Lung (tissue), 12 donors: ENCODE measurements around the gene DNAJC6. TPM values are rescaled to one million over a fixed set of nuclear protein-coding genes. Genes with fewer than 3 reads are reported as not detected.

Experiments
- ATAC-seq: fragments of 200-7000 bp; cut with Tn5 transposase; one replicate; pipeline ENCODE4 v1.9.1; 2020; ENCODE audit warnings: moderate number of reproducible peaks; ENCODE audit not compliant: insufficient read depth, low FRiP score
- DNase-seq, 3 donors: peaks; one replicate each; pipeline ENCODE4 v3.0.0-alpha.2; 2013 to 2017
- H3K27ac ChIP-seq, 2 donors: one replicate each; pipeline ENCODE4 v1.5.1; 2013; ENCODE audit warnings: mild to moderate bottlenecking in 2 of 2, moderate library complexity in 2 of 2, control low read depth in 1 of 2, inconsistent platforms in 1 of 2, low read depth in 1 of 2, low read length in 1 of 2
- H3K27me3 ChIP-seq, 3 donors: one replicate each; pipeline ENCODE4 v1.5.1; 2013; ENCODE audit warnings: low read length in 2 of 3; ENCODE audit not compliant: control insufficient read depth in 3 of 3, insufficient read depth in 3 of 3
- H3K36me3 ChIP-seq, 4 donors: one replicate each; pipeline ENCODE4 v1.5.1; 2013; ENCODE audit warnings: low read length in 4 of 4, mild to moderate bottlenecking in 1 of 4, moderate library complexity in 1 of 4; ENCODE audit not compliant: control insufficient read depth in 4 of 4, insufficient read depth in 4 of 4
- H3K4me1 ChIP-seq, 5 donors: one replicate each; pipeline ENCODE4 v1.5.1; 2013; ENCODE audit warnings: low read length in 5 of 5, mild to moderate bottlenecking in 2 of 5, moderate library complexity in 1 of 5; ENCODE audit not compliant: control insufficient read depth in 5 of 5, insufficient read depth in 5 of 5
- H3K4me3 ChIP-seq: one replicate; pipeline ENCODE4 v1.5.1; 2013; ENCODE audit warnings: mild to moderate bottlenecking, control low read depth, moderate library complexity
- H3K9ac ChIP-seq, 2 donors: one replicate each; pipeline ENCODE4 v1.5.1; 2013; ENCODE audit warnings: low read length in 2 of 2, control low read depth in 1 of 2; ENCODE audit not compliant: insufficient read depth in 1 of 2
- H3K9me3 ChIP-seq, 4 donors: one replicate each; pipeline ENCODE4 v1.5.1; 2013; ENCODE audit warnings: low read length in 3 of 4, mild to moderate bottlenecking in 1 of 4, moderate library complexity in 1 of 4; ENCODE audit not compliant: control insufficient read depth in 4 of 4, insufficient read depth in 3 of 4
- WGBS, 2 donors: extraction: QIAGEN DNeasy Blood & Tissue Kit; methylation state at CpG; one replicate each; pipeline ENCODE4 v1.1.7; 2013; 5-methylcytosine and 5-hydroxymethylcytosine counted together
- polyA plus RNA-seq, 2 donors: library from polyadenylated mRNA; stranded (reverse); fragments of 200-250 nt; gene quantifications; one replicate each; pipeline ENCODE4 v1.2.1, GENCODE V29; 2013
- total RNA-seq, 2 donors: library from RNA; depleted of rRNA in 1 of 2; stranded (reverse); fragments of >200 nt in 1 of 2; gene quantifications; one replicate each; pipeline ENCODE4 v1.2.1, GENCODE V29; 2014 to 2021
- TF ChIP-seq, protein P1 (sequence below): IDR thresholded peaks from 2 replicates; pipeline ENCODE4 v1.5.1; 2012; ENCODE audit warnings: mild to moderate bottlenecking; ENCODE audit errors: control extremely low read depth, extremely low read depth
- donor health status: control.
- donor health status: control.
- donor health status: Bipolar disorder and iron deficiency.
- donor health status: healthy.
- donor health status: DM: yes; HTN: yes; CAD: no.

Gene DNAJC6
- total and polyA plus RNA-seq, 4 donors: 0.96 to 5.0 (median 3.0) TPM

DNA sequence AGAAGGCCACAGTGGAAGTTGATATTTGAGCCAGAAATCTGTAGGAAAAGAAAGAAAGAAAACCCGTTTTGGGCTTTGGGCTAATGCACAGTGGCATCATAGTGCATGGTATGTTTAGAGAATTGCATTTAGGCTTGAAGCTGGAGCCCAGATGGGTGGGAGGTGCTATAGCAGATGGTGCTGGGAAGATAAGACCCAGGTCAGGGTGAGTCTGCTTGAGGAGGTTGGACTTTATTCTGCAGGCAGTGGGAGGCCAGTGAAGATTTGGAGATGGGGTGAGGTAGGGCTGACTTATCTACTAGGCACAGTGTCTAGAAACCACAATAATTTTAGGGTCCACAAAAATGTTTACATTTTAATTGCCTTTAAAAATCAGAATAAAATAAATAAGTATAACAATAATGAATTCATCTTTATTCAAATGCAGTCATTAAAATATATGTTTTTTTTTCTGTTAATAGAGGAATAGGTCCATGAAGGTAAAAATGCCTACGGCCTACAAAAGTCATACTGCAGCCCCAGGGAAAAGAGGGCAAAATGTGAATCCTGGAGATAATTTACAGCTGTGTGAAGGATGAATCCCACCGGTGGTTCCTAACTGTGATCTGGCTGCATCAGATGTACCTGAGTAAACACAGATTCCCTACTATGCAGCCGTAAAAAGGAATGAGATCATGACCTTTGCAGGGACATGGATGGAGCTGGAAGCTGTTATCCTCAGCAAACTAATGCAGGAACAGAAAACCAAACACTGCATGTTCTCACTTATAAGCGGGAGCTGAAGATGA is 8.7 kb downstream of the DNAJC6 start:
- 87 to 89% methylated on average over 5 of the region's 5 CpGs for WGBS, 2 donors
- TF ChIP-seq, protein P1, sequence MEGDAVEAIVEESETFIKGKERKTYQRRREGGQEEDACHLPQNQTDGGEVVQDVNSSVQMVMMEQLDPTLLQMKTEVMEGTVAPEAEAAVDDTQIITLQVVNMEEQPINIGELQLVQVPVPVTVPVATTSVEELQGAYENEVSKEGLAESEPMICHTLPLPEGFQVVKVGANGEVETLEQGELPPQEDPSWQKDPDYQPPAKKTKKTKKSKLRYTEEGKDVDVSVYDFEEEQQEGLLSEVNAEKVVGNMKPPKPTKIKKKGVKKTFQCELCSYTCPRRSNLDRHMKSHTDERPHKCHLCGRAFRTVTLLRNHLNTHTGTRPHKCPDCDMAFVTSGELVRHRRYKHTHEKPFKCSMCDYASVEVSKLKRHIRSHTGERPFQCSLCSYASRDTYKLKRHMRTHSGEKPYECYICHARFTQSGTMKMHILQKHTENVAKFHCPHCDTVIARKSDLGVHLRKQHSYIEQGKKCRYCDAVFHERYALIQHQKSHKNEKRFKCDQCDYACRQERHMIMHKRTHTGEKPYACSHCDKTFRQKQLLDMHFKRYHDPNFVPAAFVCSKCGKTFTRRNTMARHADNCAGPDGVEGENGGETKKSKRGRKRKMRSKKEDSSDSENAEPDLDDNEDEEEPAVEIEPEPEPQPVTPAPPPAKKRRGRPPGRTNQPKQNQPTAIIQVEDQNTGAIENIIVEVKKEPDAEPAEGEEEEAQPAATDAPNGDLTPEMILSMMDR: no peak
- Histone ChIP-seq H3K36me3 (no peaks in the 10 kb centered on the region), H3K4me3 (no peak overlapping the region), H3K9ac (no peak overlapping the region), H3K9me3 (no peaks in the 10 kb centered on the region), H3K27me3 (peaks cover 0 to 4% (median 0%) of the 10 kb centered on the region in 3 donors), H3K4me1 (no peaks in the 10 kb centered on the region), H3K27ac (no peak overlapping the region)
- DNase-seq (no peak), ATAC-seq (no peak)

DNA sequence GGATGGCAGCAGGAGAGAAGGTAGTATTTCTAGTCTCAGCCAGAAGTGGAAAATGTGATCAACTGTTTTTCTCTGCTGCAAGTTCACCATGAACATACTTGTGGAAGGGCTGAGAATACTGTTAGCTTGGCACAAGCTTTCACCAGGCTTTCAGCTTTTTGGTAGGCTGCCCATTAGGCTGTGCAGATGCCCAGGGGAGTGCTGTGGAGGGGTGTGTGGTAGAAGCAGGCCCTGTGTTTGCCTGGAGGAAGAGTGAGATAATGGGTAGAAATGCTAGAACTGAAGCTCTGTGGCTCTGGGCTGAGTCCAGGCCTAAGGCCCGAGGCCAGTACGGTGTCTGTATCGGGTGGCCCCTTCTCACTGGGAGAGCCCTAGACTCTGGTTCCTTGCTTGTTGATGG is 9.8 kb downstream of the DNAJC6 start:
- Histone ChIP-seq H3K36me3 (no peaks in the 10 kb centered on the region), H3K27me3 (no peaks in the 10 kb centered on the region), H3K9me3 (no peaks in the 10 kb centered on the region), H3K4me3 (no peak overlapping the region), H3K27ac (no peak overlapping the region), H3K9ac (no peak overlapping the region), H3K4me1 (no peaks in the 10 kb centered on the region)
- 95% methylated on average over 3 of the region's 3 CpGs for WGBS, 2 donors
- TF ChIP-seq, protein P1: no peak
- no peak for DNase-seq
- ATAC-seq: no peak

DNA sequence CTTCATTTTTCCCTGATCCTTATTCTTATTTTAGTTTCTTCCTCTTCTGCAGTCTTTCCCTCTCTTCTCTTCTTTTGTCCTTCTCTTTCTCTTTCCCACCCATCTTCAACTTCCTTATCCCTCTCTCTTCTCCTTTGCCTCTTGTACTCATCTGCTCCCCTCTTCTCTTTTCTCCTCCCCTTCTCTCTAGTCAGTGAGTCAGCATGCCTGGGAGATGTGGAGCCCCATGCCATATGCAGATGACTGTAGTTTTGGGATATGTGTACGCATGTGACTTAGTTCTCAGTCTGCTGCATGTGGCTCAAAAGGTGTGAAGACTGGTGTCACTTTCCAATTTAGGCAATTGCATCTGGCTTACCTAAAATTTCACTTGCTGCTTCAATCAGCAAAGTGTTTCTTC is 10.4 kb downstream of the DNAJC6 start:
- no peak for DNase-seq
- Histone ChIP-seq H3K4me3 (no peak overlapping the region), H3K36me3 (no peaks in the 10 kb centered on the region), H3K27me3 (no peaks in the 10 kb centered on the region), H3K27ac (no peak overlapping the region), H3K4me1 (no peaks in the 10 kb centered on the region), H3K9ac (no peak overlapping the region), H3K9me3 (no peaks in the 10 kb centered on the region)
- TF ChIP-seq, protein P1: no peak
- 92 to 100% methylated on average over 1 of the region's 1 CpG for WGBS, 2 donors
- ATAC-seq: no peak
